ENCODE results near the gene DNAJC18.
A peak's percentile ranks its signal among the peaks of the same experiment; 100 is the strongest.

The DNAJC18 gene

GRCh38 chr5:139393497-139394122 is 45.7 kb downstream of the DNAJC18 start:
- no peak for ATAC-seq (ENCODE audit: insufficient read depth, low read depth)
- Histone ChIP-seq H3K27ac (ENCODE audit: low read length) (peak overlapping the region; percentile 99), H4K20me1 (ENCODE audit: insufficient read depth, low read length) (peaks cover 34% of the 10 kb centered on the region), H3K9ac (ENCODE audit: low read depth, low read length) (peak overlapping the region; percentile 87), H2AFZ (ENCODE audit: low read depth, low read length) (peak overlapping the region; percentile 70; the same call in 1 of the 2 replicates), H3K27me3 (ENCODE audit: insufficient read depth, low read length, poor library complexity) (no peaks in the 10 kb centered on the region), H3K4me2 (ENCODE audit: insufficient read depth, low read length) (peak overlapping the region; percentile 96), H3K36me3 (ENCODE audit: insufficient read depth, low read length) (peaks cover 46% of the 10 kb centered on the region), H3K79me2 (ENCODE audit: insufficient read depth, low read length) (peaks cover 75% of the 10 kb centered on the region), H3K4me3 (ENCODE audit: low read depth in 1 of 2, low read length in 2 of 2) (peak overlapping the region; percentile 65 to 75; a peak in 3 of 4 replicates), H3K9me3 (ENCODE audit: insufficient read depth, low read length, severe bottlenecking) (no peaks in the 10 kb centered on the region), H3K4me1 (ENCODE audit: insufficient read depth, low read length) (peaks cover 59% of the 10 kb centered on the region)
- TF ChIP-seq EZH2 (IDR thresholded peaks at IDR 0.05; ENCODE audit: borderline replicate concordance, low read depth, low read length, severe bottlenecking), result no peak
- TF ChIP-seq CTCF (IDR thresholded peaks at IDR 0.05; ENCODE audit: borderline replicate concordance, extremely low read depth, low read length, poor library complexity, severe bottlenecking), result no peak
- no peak for DNase-seq

GRCh38 chr5:139392678-139393496 is 46.4 kb downstream of the DNAJC18 start:
- H3K79me2 ChIP-seq (ENCODE audit: insufficient read depth, low read length), result peaks cover 81% of the 10 kb centered on the region
- H3K4me2 ChIP-seq (ENCODE audit: insufficient read depth, low read length), result peak overlapping the region; percentile 96
- H3K36me3 ChIP-seq (ENCODE audit: insufficient read depth, low read length), result peaks cover 51% of the 10 kb centered on the region
- peak overlapping the region; percentile 70 for H2AFZ ChIP-seq (ENCODE audit: low read depth, low read length)
- no peaks in the 10 kb centered on the region for H3K9me3 ChIP-seq (ENCODE audit: insufficient read depth, low read length, severe bottlenecking)
- no peak for TF ChIP-seq EZH2 (IDR thresholded peaks at IDR 0.05; ENCODE audit: borderline replicate concordance, low read depth, low read length, severe bottlenecking)
- TF ChIP-seq CTCF (IDR thresholded peaks at IDR 0.05; ENCODE audit: borderline replicate concordance, extremely low read depth, low read length, poor library complexity, severe bottlenecking), result peak; percentile 84
- H3K27ac ChIP-seq (ENCODE audit: low read length), result peak overlapping the region; percentile 99
- peak overlapping the region; percentile 65 to 75; a peak in 3 of 4 replicates for H3K4me3 ChIP-seq (ENCODE audit: low read depth in 1 of 2, low read length in 2 of 2)
- ATAC-seq (ENCODE audit: insufficient read depth, low read depth) (peak; percentile 54), DNase-seq (peak; percentile 91)
- peaks cover 38% of the 10 kb centered on the region for H4K20me1 ChIP-seq (ENCODE audit: insufficient read depth, low read length)
- H3K4me1 ChIP-seq (ENCODE audit: insufficient read depth, low read length), result peaks cover 64% of the 10 kb centered on the region
- H3K27me3 ChIP-seq (ENCODE audit: insufficient read depth, low read length, poor library complexity), result no peaks in the 10 kb centered on the region
- peak overlapping the region; percentile 87 for H3K9ac ChIP-seq (ENCODE audit: low read depth, low read length)

- Histone ChIP-seq H4K20me1 (ENCODE audit: insufficient read depth, low read length) (peaks cover 44% of the 10 kb centered on the region), H3K9me3 (ENCODE audit: insufficient read depth, low read length, severe bottlenecking) (no peaks in the 10 kb centered on the region), H3K4me2 (ENCODE audit: insufficient read depth, low read length) (peak overlapping the region; percentile 96), H3K9ac (ENCODE audit: low read depth, low read length) (peak overlapping the region; percentile 87), H2AFZ (ENCODE audit: low read depth, low read length) (peak overlapping the region; percentile 70), H3K4me1 (ENCODE audit: insufficient read depth, low read length) (peaks cover 70% of the 10 kb centered on the region), H3K4me3 (ENCODE audit: low read depth in 1 of 2, low read length in 2 of 2) (peak overlapping the region; percentile 65 to 75), H3K27ac (ENCODE audit: low read length) (peak overlapping the region; percentile 99), H3K27me3 (ENCODE audit: insufficient read depth, low read length, poor library complexity) (no peaks in the 10 kb centered on the region), H3K79me2 (ENCODE audit: insufficient read depth, low read length) (peaks cover 87% of the 10 kb centered on the region), H3K36me3 (ENCODE audit: insufficient read depth, low read length) (peaks cover 57% of the 10 kb centered on the region)
- ATAC-seq (ENCODE audit: insufficient read depth, low read depth) (peak; percentile 29), DNase-seq (no peak)
- TF ChIP-seq EZH2 (IDR thresholded peaks at IDR 0.05; ENCODE audit: borderline replicate concordance, low read depth, low read length, severe bottlenecking), result no peak
- TF ChIP-seq CTCF (IDR thresholded peaks at IDR 0.05; ENCODE audit: borderline replicate concordance, extremely low read depth, low read length, poor library complexity, severe bottlenecking), result no peak
Measured at GRCh38 chr5:139392324-139392677, 47.0 kb downstream of the DNAJC18 start.
